Parathyroid adenoma (tissue), 2 donors: ENCODE data around the gene PDIA5.

Experiments
- H2AFZ ChIP-seq: fragments of 300-600 bp; sonication (generic); one replicate; pipeline ENCODE4 v1.7.0; 2017; ENCODE audit warnings: antibody characterized with exemption, mild to moderate bottlenecking
- H3K27ac ChIP-seq: fragments of 300-600 bp; sonication (generic); one replicate; pipeline ENCODE4 v1.7.0; 2017
- H3K27me3 ChIP-seq: fragments of 300-600 bp; sonication (generic); one replicate; pipeline ENCODE4 v1.7.0; 2017; ENCODE audit warnings: low read length; ENCODE audit not compliant: control insufficient read depth, insufficient read depth
- H3K36me3 ChIP-seq: fragments of 300-600 bp; sonication (generic); one replicate; pipeline ENCODE4 v1.7.0; 2017; ENCODE audit warnings: low read length; ENCODE audit not compliant: control insufficient read depth, insufficient read depth
- H3K4me1 ChIP-seq: fragments of 300-600 bp; sonication (generic); one replicate; pipeline ENCODE4 v1.7.0; 2017; ENCODE audit warnings: control low read depth
- H3K4me2 ChIP-seq: fragments of 300-600 bp; sonication (generic); one replicate; pipeline ENCODE4 v1.7.0; 2017; ENCODE audit warnings: low read length
- H3K4me3 ChIP-seq: fragments of 300-600 bp; sonication (generic); one replicate; pipeline ENCODE4 v1.7.0; 2017; ENCODE audit warnings: low read depth, low read length
- H3K79me2 ChIP-seq: fragments of 300-600 bp; sonication (generic); one replicate; pipeline ENCODE4 v1.7.0; 2017; ENCODE audit warnings: control low read depth
- H3K9ac ChIP-seq: fragments of 300-600 bp; sonication (generic); one replicate; pipeline ENCODE4 v1.7.0; 2017; ENCODE audit warnings: mild to moderate bottlenecking
- H3K9me3 ChIP-seq: fragments of 300-600 bp; sonication (generic); one replicate; pipeline ENCODE4 v1.7.0; 2017; ENCODE audit warnings: low read length; ENCODE audit not compliant: control insufficient read depth
- CTCF ChIP-seq: fragments of 300-600 bp; sonication (generic); IDR thresholded peaks from one replicate; pipeline ENCODE4 v1.7.0; 2017; ENCODE audit warnings: antibody characterized with exemption, mild to moderate bottlenecking
- donor health status: primary hyperparathyroidism.

Gene PDIA5

GRCh38 chr3:123094516-123095313 lies 27.9 kb downstream of the PDIA5 start:
- peaks cover 9% of the 10 kb centered on the region for H3K4me1 ChIP-seq

GRCh38 chr3:123096126-123096525 lies 29.3 kb downstream of the PDIA5 start:
- H2AFZ ChIP-seq: no peak overlapping the region
- no peak for TF ChIP-seq CTCF
- H3K4me1 ChIP-seq: peaks cover 3% of the 10 kb centered on the region
- no peaks in the 10 kb centered on the region for H3K27me3 ChIP-seq
- H3K9me3 ChIP-seq: no peaks in the 10 kb centered on the region
- H3K9ac ChIP-seq: no peak overlapping the region
- peaks cover 12% of the 10 kb centered on the region for H3K79me2 ChIP-seq
- H3K4me3 ChIP-seq: no peak overlapping the region
- no peaks in the 10 kb centered on the region for H3K36me3 ChIP-seq
- no peak overlapping the region for H3K4me2 ChIP-seq
- no peak overlapping the region for H3K27ac ChIP-seq

More at GRCh38 chr3:123094516-123095313, 27.9 kb downstream of the PDIA5 start:
- H3K27ac ChIP-seq: no peak overlapping the region
- no peaks in the 10 kb centered on the region for H3K9me3 ChIP-seq
- no peak overlapping the region for H3K9ac ChIP-seq
- H2AFZ ChIP-seq: no peak overlapping the region
- no peaks in the 10 kb centered on the region for H3K27me3 ChIP-seq
- H3K36me3 ChIP-seq: no peaks in the 10 kb centered on the region
- H3K4me3 ChIP-seq: no peak overlapping the region
- TF ChIP-seq CTCF: no peak
- peaks cover 14% of the 10 kb centered on the region for H3K79me2 ChIP-seq
- H3K4me2 ChIP-seq: no peak overlapping the region

- peaks cover 3% of the 10 kb centered on the region for H3K4me1 ChIP-seq
Observed at GRCh38 chr3:123096731-123097130, 29.9 kb downstream of the PDIA5 start.

GRCh38 chr3:123098426-123099330 lies 31.9 kb downstream of the PDIA5 start:
- no peak overlapping the region for H3K4me2 ChIP-seq
- peaks cover 15% of the 10 kb centered on the region for H3K4me1 ChIP-seq
- no peaks in the 10 kb centered on the region for H3K36me3 ChIP-seq
- no peaks in the 10 kb centered on the region for H3K27me3 ChIP-seq
- H3K27ac ChIP-seq: no peak overlapping the region
- H3K4me3 ChIP-seq: no peak overlapping the region
- no peak overlapping the region for H3K9ac ChIP-seq
- H2AFZ ChIP-seq: no peak overlapping the region
- H3K9me3 ChIP-seq: no peaks in the 10 kb centered on the region
- no peak for TF ChIP-seq CTCF
- H3K79me2 ChIP-seq: peaks cover 5% of the 10 kb centered on the region

More at GRCh38 chr3:123096731-123097130, 29.9 kb downstream of the PDIA5 start:
- no peaks in the 10 kb centered on the region for H3K9me3 ChIP-seq
- no peak overlapping the region for H3K4me2 ChIP-seq
- H3K79me2 ChIP-seq: peaks cover 8% of the 10 kb centered on the region
- no peak overlapping the region for H2AFZ ChIP-seq
- no peak overlapping the region for H3K9ac ChIP-seq
- no peak overlapping the region for H3K4me3 ChIP-seq
- no peak for TF ChIP-seq CTCF
- no peaks in the 10 kb centered on the region for H3K36me3 ChIP-seq
- H3K27me3 ChIP-seq: no peaks in the 10 kb centered on the region
- H3K27ac ChIP-seq: no peak overlapping the region
